Measurements from ENCODE around the gene SDK1. TPM values are rescaled to one million over a fixed set of nuclear protein-coding genes. Genes with fewer than 3 reads are reported as not detected.

Gene SDK1
- total and polyA plus RNA-seq, 10 of the 15 experiments (the other 5 are each of a cell fraction or from before 2014, with no cell fraction given) = 0.14 to 0.33 TPM; not detected in 8

GRCh38 chr7:3892686-3893085 lies 591.6 kb downstream of the SDK1 start:
- WGBS (ENCODE audit: insufficient coverage, insufficient replicate concordance, low lambda C conversion rate, missing lambda C conversion rate) = 29% methylated on average over 11 of the region's 11 CpGs
- no peak overlapping the region for H2AFZ ChIP-seq (ENCODE audit: control insufficient read depth, low read depth, low read length)
- no peak for TF ChIP-seq YBX1 (IDR thresholded peaks at IDR 0.05)
- TF ChIP-seq POLR2AphosphoS2 (IDR thresholded peaks at IDR 0.05; ENCODE audit: low read depth, low read length) = no peak
- TF ChIP-seq ESRRA (IDR thresholded peaks at IDR 0.05; ENCODE audit: low read length) = no peak
- no peak for TF ChIP-seq SIN3A (IDR thresholded peaks at IDR 0.05; ENCODE audit: low read depth, low read length)
- no peak for TF ChIP-seq ATF7 (IDR thresholded peaks at IDR 0.05; ENCODE audit: low read depth)
- TF ChIP-seq ASH2L (IDR thresholded peaks at IDR 0.05; ENCODE audit: borderline replicate concordance, low read depth) = no peak
- no peaks in the 10 kb centered on the region for H3K27me3 ChIP-seq (replicated peaks in 1 of 2; ENCODE audit: control insufficient read depth in 2 of 2, insufficient read depth in 2 of 2, low read length in 1 of 2)
- no peak for ATAC-seq
- ChIA-PET POLR2A (no interaction called here), RAD21 (ENCODE audit: unreplicated experiment) (no interaction called here), CTCF (no interaction called here), SMC1A (ENCODE audit: uncharacterized antibody, unreplicated experiment) (interaction anchor here (0.6 kb wide), 1 partner anchor 31 kb away, joined by 3 read pairs; no protein-coding TSS in a partner anchor)
- H3K4me1 ChIP-seq (ENCODE audit: control insufficient read depth, insufficient read depth, low read length) = no peaks in the 10 kb centered on the region
- BruUV-seq (replicated peaks) = no TSS peak
- H3K79me2 ChIP-seq (ENCODE audit: control insufficient read depth, insufficient read depth, low read length) = no peaks in the 10 kb centered on the region
- intact Hi-C loops (cut with micrococcal nuclease; ENCODE audit: unreplicated experiment) = no loop called here
- in situ Hi-C loops (cut with MboI) = loop anchor here (10.0 kb wide), 1 partner anchor 1028 kb away; no protein-coding TSS in a partner anchor
- DNase-seq (ENCODE audit: low read depth, low spot score) = no peak
- FAIRE-seq = no peak
- no peak overlapping the region for H3K9ac ChIP-seq (ENCODE audit: control insufficient read depth, insufficient read depth, low read length)
- H3K9me3 ChIP-seq (replicated peaks; ENCODE audit: control insufficient read depth, insufficient read depth, low read length) = no peaks in the 10 kb centered on the region; the same call in 2 of the 3 replicates
- H4K20me1 ChIP-seq (ENCODE audit: control insufficient read depth, insufficient read depth) = no peaks in the 10 kb centered on the region
- H3K4me3 ChIP-seq = no peak overlapping the region
- no peaks in the 10 kb centered on the region for H3K36me3 ChIP-seq (ENCODE audit: control insufficient read depth in 2 of 2, insufficient read depth in 2 of 2, low read length in 1 of 2)
- H3K27ac ChIP-seq (ENCODE audit: control insufficient read depth, insufficient read depth) = no peak overlapping the region
- no peak overlapping the region for H3K4me2 ChIP-seq (ENCODE audit: control insufficient read depth, insufficient read depth)

- CTCF ChIA-PET = interaction anchor here (1.5 kb wide), 1 partner anchor 15 kb away, joined by 3 read pairs; no protein-coding TSS in a partner anchor
- TF ChIP-seq, protein P1, sequence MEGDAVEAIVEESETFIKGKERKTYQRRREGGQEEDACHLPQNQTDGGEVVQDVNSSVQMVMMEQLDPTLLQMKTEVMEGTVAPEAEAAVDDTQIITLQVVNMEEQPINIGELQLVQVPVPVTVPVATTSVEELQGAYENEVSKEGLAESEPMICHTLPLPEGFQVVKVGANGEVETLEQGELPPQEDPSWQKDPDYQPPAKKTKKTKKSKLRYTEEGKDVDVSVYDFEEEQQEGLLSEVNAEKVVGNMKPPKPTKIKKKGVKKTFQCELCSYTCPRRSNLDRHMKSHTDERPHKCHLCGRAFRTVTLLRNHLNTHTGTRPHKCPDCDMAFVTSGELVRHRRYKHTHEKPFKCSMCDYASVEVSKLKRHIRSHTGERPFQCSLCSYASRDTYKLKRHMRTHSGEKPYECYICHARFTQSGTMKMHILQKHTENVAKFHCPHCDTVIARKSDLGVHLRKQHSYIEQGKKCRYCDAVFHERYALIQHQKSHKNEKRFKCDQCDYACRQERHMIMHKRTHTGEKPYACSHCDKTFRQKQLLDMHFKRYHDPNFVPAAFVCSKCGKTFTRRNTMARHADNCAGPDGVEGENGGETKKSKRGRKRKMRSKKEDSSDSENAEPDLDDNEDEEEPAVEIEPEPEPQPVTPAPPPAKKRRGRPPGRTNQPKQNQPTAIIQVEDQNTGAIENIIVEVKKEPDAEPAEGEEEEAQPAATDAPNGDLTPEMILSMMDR (IDR thresholded peaks at IDR 0.05 in 2 of 3, conservative IDR thresholded peaks at IDR 0.05 in 1 of 3; ENCODE audit: control insufficient read depth in 2 of 3, extremely low read depth in 1 of 3, insufficient read depth in 1 of 3, low read depth in 3 of 3, low read length in 3 of 3) = no peak
- TF ChIP-seq BHLHE40 (IDR thresholded peaks at IDR 0.05; ENCODE audit: borderline replicate concordance in 1 of 2, low read depth in 2 of 2, low read length in 1 of 2) (no peak), ZZZ3 (IDR thresholded peaks at IDR 0.05; ENCODE audit: control insufficient read depth, insufficient read length, low read depth) (no peak), SPI1 (IDR thresholded peaks at IDR 0.05; ENCODE audit: borderline replicate concordance, insufficient read depth, low read depth, low read length) (no peak), SIX5 (IDR thresholded peaks at IDR 0.05; ENCODE audit: low read depth, low read length, severe bottlenecking) (no peak), JUND (IDR thresholded peaks at IDR 0.05; ENCODE audit: low read depth, low read length) (no peak), ETV6 (conservative IDR thresholded peaks at IDR 0.05 in 1 of 2, IDR thresholded peaks at IDR 0.05 in 1 of 2; ENCODE audit: borderline replicate concordance in 1 of 2, low read depth in 1 of 2) (no peak), SMAD5 (IDR thresholded peaks at IDR 0.05; ENCODE audit: low read depth) (no peak)
Observed at GRCh38 chr7:3893151-3893788, 592.2 kb downstream of the SDK1 start.

More at GRCh38 chr7:3893151-3893788, 592.2 kb downstream of the SDK1 start:
- RAD21 ChIA-PET (ENCODE audit: unreplicated experiment) = no interaction called here
- no peak overlapping the region for H3K9ac ChIP-seq (ENCODE audit: control insufficient read depth, insufficient read depth, low read length)
- H3K27me3 ChIP-seq (replicated peaks in 1 of 2; ENCODE audit: control insufficient read depth in 2 of 2, insufficient read depth in 2 of 2, low read length in 1 of 2) = no peaks in the 10 kb centered on the region
- no peak overlapping the region for H2AFZ ChIP-seq (ENCODE audit: control insufficient read depth, low read depth, low read length)
- no peaks in the 10 kb centered on the region for H3K4me1 ChIP-seq (ENCODE audit: control insufficient read depth, insufficient read depth, low read length)
- H3K36me3 ChIP-seq (ENCODE audit: control insufficient read depth in 2 of 2, insufficient read depth in 2 of 2, low read length in 1 of 2) = no peaks in the 10 kb centered on the region
- no peak for FAIRE-seq
- intact Hi-C loops (cut with micrococcal nuclease; ENCODE audit: unreplicated experiment) (no loop called here), in situ Hi-C loops (cut with MboI) (loop anchor here (10.0 kb wide), 1 partner anchor 1028 kb away; no protein-coding TSS in a partner anchor)
- POLR2A ChIA-PET = no interaction called here
- H3K27ac ChIP-seq (ENCODE audit: control insufficient read depth, insufficient read depth) = no peak overlapping the region
- BruUV-seq (replicated peaks) = no TSS peak
- SMC1A ChIA-PET (ENCODE audit: uncharacterized antibody, unreplicated experiment) = no interaction called here
- H3K4me2 ChIP-seq (ENCODE audit: control insufficient read depth, insufficient read depth) = no peak overlapping the region
- 39% methylated on average over 12 of the region's 12 CpGs for WGBS (ENCODE audit: insufficient coverage, insufficient replicate concordance, low lambda C conversion rate, missing lambda C conversion rate)
- no peak for DNase-seq (ENCODE audit: low read depth, low spot score)
- ATAC-seq = no peak
- H3K79me2 ChIP-seq (ENCODE audit: control insufficient read depth, insufficient read depth, low read length) = no peaks in the 10 kb centered on the region
- H4K20me1 ChIP-seq (ENCODE audit: control insufficient read depth, insufficient read depth) = no peaks in the 10 kb centered on the region
- H3K4me3 ChIP-seq = no peak overlapping the region
- no peaks in the 10 kb centered on the region; the same call in 2 of the 3 replicates for H3K9me3 ChIP-seq (replicated peaks; ENCODE audit: control insufficient read depth, insufficient read depth, low read length)

Measured in GM12878 (cell line).